ENCODE measurements around the gene NR5A2.

- no peak for TF ChIP-seq SP1 (IDR thresholded peaks at IDR 0.05)
- no peak for TF ChIP-seq BHLHE40 (IDR thresholded peaks at IDR 0.05; ENCODE audit: borderline replicate concordance)
- no peak for TF ChIP-seq SUZ12 (IDR thresholded peaks at IDR 0.05)
- no peak for TF ChIP-seq FOXK2 (IDR thresholded peaks at IDR 0.05)
- no peak for TF ChIP-seq PKNOX1 (IDR thresholded peaks at IDR 0.05)
Measured at GRCh38 chr1:200147094-200147493, 119.6 kb downstream of the NR5A2 start.

All from HEK293T (cell line).